ENCODE measurements around the gene EFS. TPM values are rescaled to one million over a fixed set of nuclear protein-coding genes. Genes with fewer than 3 reads are reported as not detected.

EFS gene
- total and polyA plus RNA-seq, 9 donors, result 20.8 to 51.4 (median 43.9) TPM

GRCh38 chr14:23359167-23359626 lies 5.8 kb downstream of the EFS start:
- WGBS (ENCODE audit: insufficient coverage), result 74% methylated on average over 7 of the region's 11 CpGs
- H3K36me3 ChIP-seq (ENCODE audit: control insufficient read depth, insufficient read depth, low read length), result peaks cover 69% of the 10 kb centered on the region

GRCh38 chr14:23358553-23359166 lies 6.3 kb downstream of the EFS start:
- 67% methylated on average over 9 of the region's 12 CpGs for WGBS (ENCODE audit: insufficient coverage)
- Histone ChIP-seq H3K9me3 (replicated peaks; ENCODE audit: control insufficient read depth, low read depth, low read length) (no peaks in the 10 kb centered on the region), H3K36me3 (ENCODE audit: control insufficient read depth, insufficient read depth, low read length) (peaks cover 66% of the 10 kb centered on the region), H3K27ac (ENCODE audit: low read length) (no peak overlapping the region), H3K27me3 (ENCODE audit: control insufficient read depth, insufficient read depth, low read length) (peaks cover 1% of the 10 kb centered on the region), H3K4me1 (ENCODE audit: control insufficient read depth, insufficient read depth, low read length) (peaks cover 36% of the 10 kb centered on the region), H3K4me3 (ENCODE audit: low read length) (no peak overlapping the region)
- DNase-seq, result peak; percentile 51

More at GRCh38 chr14:23359167-23359626, 5.8 kb downstream of the EFS start:
- DNase-seq, result peak; percentile 6
- H3K27ac ChIP-seq (ENCODE audit: low read length), result no peak overlapping the region
- no peaks in the 10 kb centered on the region for H3K9me3 ChIP-seq (replicated peaks; ENCODE audit: control insufficient read depth, low read depth, low read length)
- H3K4me3 ChIP-seq (ENCODE audit: low read length), result no peak overlapping the region
- H3K4me1 ChIP-seq (ENCODE audit: control insufficient read depth, insufficient read depth, low read length), result peaks cover 42% of the 10 kb centered on the region
- peaks cover 5% of the 10 kb centered on the region for H3K27me3 ChIP-seq (ENCODE audit: control insufficient read depth, insufficient read depth, low read length)

DNA sequence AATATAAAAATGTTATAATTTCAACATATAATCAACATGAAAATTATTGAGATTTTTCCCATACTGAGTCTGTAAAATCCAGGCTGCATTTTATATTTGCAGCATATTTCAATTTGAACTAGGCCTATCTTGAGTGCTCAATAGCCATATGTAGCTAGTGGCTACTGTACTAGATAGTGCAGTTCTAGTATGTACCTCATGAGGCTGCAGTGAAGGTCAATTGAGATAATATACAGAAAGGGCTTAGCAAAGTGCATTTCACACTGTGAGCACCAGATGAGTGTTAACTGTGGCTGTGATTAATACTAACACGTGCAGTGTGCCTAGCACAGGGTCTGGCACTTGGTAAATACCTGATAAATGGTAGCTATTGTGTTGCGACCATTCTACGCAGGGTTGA lies 6.9 kb downstream of the EFS start:
- DNase-seq, result peak; percentile 1
- H3K9me3 ChIP-seq (replicated peaks; ENCODE audit: control insufficient read depth, low read depth, low read length), result no peaks in the 10 kb centered on the region
- 33% methylated on average over 1 of the region's 3 CpGs for WGBS (ENCODE audit: insufficient coverage)
- peaks cover 60% of the 10 kb centered on the region for H3K36me3 ChIP-seq (ENCODE audit: control insufficient read depth, insufficient read depth, low read length)
- H3K4me3 ChIP-seq (ENCODE audit: low read length), result no peak overlapping the region
- H3K27ac ChIP-seq (ENCODE audit: low read length), result no peak overlapping the region
- peaks cover 34% of the 10 kb centered on the region for H3K4me1 ChIP-seq (ENCODE audit: control insufficient read depth, insufficient read depth, low read length)
- H3K27me3 ChIP-seq (ENCODE audit: control insufficient read depth, insufficient read depth, low read length), result peaks cover 6% of the 10 kb centered on the region

GRCh38 chr14:23357261-23357660 lies 7.7 kb downstream of the EFS start:
- Histone ChIP-seq H3K27ac (ENCODE audit: low read length) (no peak overlapping the region), H3K4me1 (ENCODE audit: control insufficient read depth, insufficient read depth, low read length) (peaks cover 36% of the 10 kb centered on the region), H3K36me3 (ENCODE audit: control insufficient read depth, insufficient read depth, low read length) (peaks cover 57% of the 10 kb centered on the region), H3K9me3 (replicated peaks; ENCODE audit: control insufficient read depth, low read depth, low read length) (no peaks in the 10 kb centered on the region), H3K27me3 (ENCODE audit: control insufficient read depth, insufficient read depth, low read length) (peaks cover 8% of the 10 kb centered on the region), H3K4me3 (ENCODE audit: low read length) (no peak overlapping the region)
- peak; percentile 3 for DNase-seq
- WGBS (ENCODE audit: insufficient coverage), result 92% methylated on average over 8 of the region's 8 CpGs

GRCh38 chr14:23356662-23357061 lies 8.3 kb downstream of the EFS start:
- 85% methylated on average over 4 of the region's 4 CpGs for WGBS (ENCODE audit: insufficient coverage)
- no peak for DNase-seq

GRCh38 chr14:23355871-23356435 lies 9.0 kb downstream of the EFS start:
- Histone ChIP-seq H3K4me1 (ENCODE audit: control insufficient read depth, insufficient read depth, low read length) (peaks cover 32% of the 10 kb centered on the region), H3K9me3 (replicated peaks; ENCODE audit: control insufficient read depth, low read depth, low read length) (no peaks in the 10 kb centered on the region), H3K36me3 (ENCODE audit: control insufficient read depth, insufficient read depth, low read length) (peaks cover 44% of the 10 kb centered on the region), H3K27ac (ENCODE audit: low read length) (no peak overlapping the region), H3K4me3 (ENCODE audit: low read length) (no peak overlapping the region), H3K27me3 (ENCODE audit: control insufficient read depth, insufficient read depth, low read length) (peaks cover 16% of the 10 kb centered on the region)
- DNase-seq, result peak; percentile 17
- 75% methylated on average over 1 of the region's 6 CpGs for WGBS (ENCODE audit: insufficient coverage)

More at GRCh38 chr14:23356662-23357061, 8.3 kb downstream of the EFS start:
- H3K27ac ChIP-seq (ENCODE audit: low read length), result no peak overlapping the region
- peaks cover 13% of the 10 kb centered on the region for H3K27me3 ChIP-seq (ENCODE audit: control insufficient read depth, insufficient read depth, low read length)
- peaks cover 51% of the 10 kb centered on the region for H3K36me3 ChIP-seq (ENCODE audit: control insufficient read depth, insufficient read depth, low read length)
- peaks cover 36% of the 10 kb centered on the region for H3K4me1 ChIP-seq (ENCODE audit: control insufficient read depth, insufficient read depth, low read length)
- no peaks in the 10 kb centered on the region for H3K9me3 ChIP-seq (replicated peaks; ENCODE audit: control insufficient read depth, low read depth, low read length)
- no peak overlapping the region for H3K4me3 ChIP-seq (ENCODE audit: low read length)

DNA sequence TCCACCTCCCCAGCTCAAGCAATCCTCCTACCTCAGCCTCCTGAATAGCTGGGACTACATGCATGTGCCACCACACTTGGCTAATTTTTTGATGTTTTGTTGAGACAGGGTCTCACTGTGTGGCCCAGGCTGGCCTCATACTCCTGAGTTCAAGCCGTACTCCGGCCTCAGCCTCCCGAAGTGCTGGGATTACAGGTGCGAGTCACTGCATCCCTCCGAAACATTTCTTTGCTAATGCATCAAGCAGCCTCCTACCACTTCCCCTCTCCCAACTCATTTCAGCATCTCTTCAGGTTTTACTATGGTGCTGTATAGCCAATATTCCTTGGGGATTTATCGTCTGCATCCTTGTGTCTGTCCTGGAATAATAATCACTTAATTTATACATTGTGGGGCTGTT lies 10.0 kb downstream of the EFS start:
- 89% methylated on average over 5 of the region's 6 CpGs for WGBS (ENCODE audit: insufficient coverage)
- Histone ChIP-seq H3K4me3 (ENCODE audit: low read length) (no peak overlapping the region), H3K4me1 (ENCODE audit: control insufficient read depth, insufficient read depth, low read length) (peaks cover 24% of the 10 kb centered on the region), H3K27me3 (ENCODE audit: control insufficient read depth, insufficient read depth, low read length) (peaks cover 16% of the 10 kb centered on the region), H3K36me3 (ENCODE audit: control insufficient read depth, insufficient read depth, low read length) (peaks cover 35% of the 10 kb centered on the region), H3K9me3 (replicated peaks; ENCODE audit: control insufficient read depth, low read depth, low read length) (no peaks in the 10 kb centered on the region), H3K27ac (ENCODE audit: low read length) (no peak overlapping the region)
- DNase-seq, result peak; percentile 4

GRCh38 chr14:23353433-23353780 lies 11.6 kb downstream of the EFS start:
- WGBS (ENCODE audit: insufficient coverage), result 80% methylated on average over 2 of the region's 5 CpGs
- Histone ChIP-seq H3K27ac (ENCODE audit: low read length) (peak overlapping the region; percentile 2), H3K4me3 (ENCODE audit: low read length) (no peak overlapping the region), H3K27me3 (ENCODE audit: control insufficient read depth, insufficient read depth, low read length) (peaks cover 16% of the 10 kb centered on the region), H3K36me3 (ENCODE audit: control insufficient read depth, insufficient read depth, low read length) (peaks cover 31% of the 10 kb centered on the region), H3K4me1 (ENCODE audit: control insufficient read depth, insufficient read depth, low read length) (peaks cover 14% of the 10 kb centered on the region), H3K9me3 (replicated peaks; ENCODE audit: control insufficient read depth, low read depth, low read length) (no peaks in the 10 kb centered on the region)
- no peak for DNase-seq

DNA sequence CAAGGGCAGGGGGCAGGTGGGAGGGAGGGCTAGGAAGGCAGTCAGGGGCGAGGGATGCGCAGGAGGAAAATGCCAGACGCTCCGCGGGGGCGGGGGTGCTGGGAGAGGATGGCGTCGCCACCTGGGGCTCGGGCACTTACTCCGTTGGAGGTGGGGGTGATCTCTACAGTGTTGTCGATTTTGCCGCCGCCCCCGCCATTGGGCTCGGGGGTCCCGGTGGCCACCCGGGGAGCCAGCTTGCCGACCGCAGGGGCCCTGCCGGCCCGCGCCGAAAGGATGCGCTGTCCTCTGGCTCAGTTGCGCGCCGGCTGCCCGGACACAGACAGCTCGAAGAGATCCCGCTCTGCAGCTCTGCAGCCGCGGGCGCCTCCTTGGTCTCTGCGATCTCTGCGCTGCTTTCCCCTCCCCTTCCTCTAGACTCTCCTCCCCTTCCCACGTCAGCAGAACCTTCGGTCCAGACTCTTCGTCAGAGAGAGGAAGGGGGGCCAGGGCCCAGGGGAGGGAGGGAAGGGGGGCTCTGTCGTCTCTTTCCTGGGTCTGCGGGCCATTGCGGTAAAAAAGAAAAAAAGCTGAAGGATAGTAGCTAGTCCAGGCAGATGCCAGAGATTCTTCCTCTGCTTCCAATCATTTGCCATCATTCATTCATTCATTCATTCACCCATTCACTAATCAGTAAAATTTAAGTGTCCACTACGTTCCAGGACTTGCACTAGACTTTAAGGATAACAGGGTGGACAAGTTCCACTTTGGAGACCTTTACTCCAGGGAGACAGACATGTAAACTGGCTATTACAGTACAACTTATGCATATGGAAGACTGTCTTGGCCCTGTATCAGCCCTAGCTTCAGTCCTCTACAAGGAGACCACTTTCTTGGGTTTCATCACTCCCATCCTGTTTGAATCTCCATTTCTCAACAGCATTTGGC lies 12.2 kb downstream of the EFS start, which contains the start of gene SLC22A17:
SLC22A17 (minus strand) TSS at position 382 of the 927 bp plus-strand sequence.
- no peaks in the 10 kb centered on the region for H3K9me3 ChIP-seq (replicated peaks; ENCODE audit: control insufficient read depth, low read depth, low read length)
- peaks cover 14% of the 10 kb centered on the region for H3K4me1 ChIP-seq (ENCODE audit: control insufficient read depth, insufficient read depth, low read length)
- WGBS (ENCODE audit: insufficient coverage), result 2% methylated on average over 25 of the region's 42 CpGs
- DNase-seq, result peak; percentile 96
- peak within 1 kb of the TSS; percentile 64 for H3K4me3 ChIP-seq (ENCODE audit: low read length)
- H3K36me3 ChIP-seq (ENCODE audit: control insufficient read depth, insufficient read depth, low read length), result peaks cover 31% of the 10 kb centered on the region
- H3K27me3 ChIP-seq (ENCODE audit: control insufficient read depth, insufficient read depth, low read length), result peaks cover 16% of the 10 kb centered on the region
- peak within 1 kb of the TSS; percentile 2 for H3K27ac ChIP-seq (ENCODE audit: low read length)
